DMS 273 (cell line): ENCODE data around the gene DENND6A.
"Not testable (repeated sequence)": the region's sequence is repeated elsewhere in the genome, so short reads cannot be mapped to it uniquely, and the experiment has no call there.

ENCODE experiments used
- DNase-seq: peaks from one replicate; lab custom pipeline; 2025; ENCODE audit not compliant: unreplicated experiment; lab: John Stamatoyannopoulos, UW

The DENND6A gene

DNA sequence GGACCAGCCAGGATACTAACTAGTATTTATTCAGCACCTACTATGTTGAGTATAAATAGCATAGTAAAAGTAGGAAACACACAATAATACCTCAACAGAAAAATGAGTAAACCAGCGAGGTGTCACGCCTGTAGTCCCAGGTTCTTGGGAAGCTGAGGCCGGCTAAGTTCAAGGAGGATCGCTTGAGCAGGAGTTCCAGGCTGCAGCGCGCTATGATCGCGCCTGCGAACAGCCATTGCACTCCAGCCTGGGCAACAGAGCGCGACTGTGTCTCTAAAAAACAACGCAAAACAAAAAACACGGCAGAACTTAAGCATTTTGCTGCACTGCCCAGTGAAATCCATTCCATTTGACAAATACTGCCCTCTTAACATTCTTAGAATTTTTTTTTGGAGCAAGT lies 1.3 kb upstream of the DENND6A start:
- no peak for DNase-seq

DNA sequence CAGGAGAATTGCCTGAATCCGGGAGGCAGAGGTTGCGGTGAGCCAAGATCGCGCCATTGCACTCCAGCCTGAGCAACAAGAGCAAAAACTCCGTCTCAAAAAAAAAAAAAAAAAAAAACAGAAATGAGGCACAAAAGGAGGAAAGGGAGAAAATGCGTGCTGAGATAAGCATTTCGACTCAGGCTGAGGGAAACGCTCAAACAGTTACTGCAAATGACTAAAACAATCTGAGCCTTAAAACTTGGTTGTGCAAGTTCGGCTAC lies 813 bp downstream of the DENND6A start:
- not testable (repeated sequence) for DNase-seq

DNA sequence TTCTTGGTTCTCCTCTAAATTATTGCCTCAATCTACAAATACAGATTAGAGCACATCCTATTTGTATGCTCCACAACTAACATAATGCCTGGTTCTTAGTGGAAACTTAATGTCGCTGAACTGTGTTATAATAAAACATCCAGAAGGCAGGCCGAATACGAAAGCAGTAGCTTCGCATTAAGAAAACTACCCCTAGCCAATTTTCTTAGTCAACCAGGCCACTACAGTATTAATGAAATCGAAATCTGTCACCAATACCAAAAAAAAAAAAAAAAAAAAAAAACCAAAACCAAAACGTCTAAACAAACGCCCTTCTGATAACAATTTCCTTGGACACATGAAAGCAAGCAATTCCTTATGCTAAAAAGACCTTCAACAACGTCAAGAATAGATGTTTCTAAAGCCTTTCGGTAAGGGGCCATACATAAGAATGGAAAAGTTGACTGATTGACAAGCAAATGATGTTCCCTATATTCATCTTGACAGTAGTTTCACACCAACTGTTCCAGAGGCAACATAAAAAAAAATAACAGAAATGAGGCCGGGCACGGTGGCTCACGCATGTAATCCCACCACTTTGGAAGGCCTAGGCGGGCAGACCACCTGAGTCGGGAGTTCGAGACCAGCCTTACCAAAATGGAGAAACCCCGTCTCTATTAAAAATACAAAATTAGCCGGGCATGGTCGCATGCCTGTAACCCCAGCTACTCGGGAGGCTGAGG lies 1.3 kb downstream of the DENND6A start:
- DNase-seq = no peak

GRCh38 chr3:57689367-57690053 lies 3.4 kb downstream of the DENND6A start:
- DNase-seq = no peak

DNA sequence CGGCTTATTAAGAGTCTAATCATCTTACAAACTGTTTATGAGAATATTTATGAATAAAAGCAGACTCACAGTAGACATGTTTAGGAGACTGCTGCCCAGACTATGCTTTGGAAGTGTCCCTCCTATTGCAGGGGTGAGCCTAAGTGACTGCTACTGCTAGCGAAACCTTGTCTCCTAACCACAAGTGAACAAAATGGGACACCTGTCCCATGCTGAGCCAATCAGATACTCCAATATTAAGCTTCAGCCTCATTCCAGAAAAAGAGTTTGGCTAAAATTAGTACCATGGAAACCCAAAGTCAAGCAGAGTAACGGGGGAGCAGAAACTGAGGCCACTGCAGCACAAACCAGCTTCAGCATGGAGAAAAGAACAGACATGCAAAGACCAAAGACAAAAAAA lies 4.6 kb downstream of the DENND6A start:
- DNase-seq = no peak

DNA sequence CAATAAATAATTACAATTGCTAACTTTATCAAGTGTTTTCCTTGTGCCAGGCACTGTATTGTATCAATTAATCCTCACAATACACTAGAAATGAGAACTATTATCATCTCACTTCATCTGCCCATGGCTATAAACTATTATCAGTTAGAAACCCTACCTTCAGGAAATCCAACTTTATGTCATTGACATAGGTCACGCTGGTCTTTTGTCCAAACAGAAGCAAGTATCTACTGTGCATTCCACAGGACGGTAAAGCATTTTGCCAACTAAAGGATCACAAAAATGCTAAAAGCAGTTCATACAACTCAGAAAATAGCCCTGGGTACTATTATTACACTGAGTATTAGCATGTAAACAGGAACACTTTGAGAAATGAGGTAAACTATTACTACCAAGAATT lies 9.6 kb downstream of the DENND6A start:
- DNase-seq = no peak

DNA sequence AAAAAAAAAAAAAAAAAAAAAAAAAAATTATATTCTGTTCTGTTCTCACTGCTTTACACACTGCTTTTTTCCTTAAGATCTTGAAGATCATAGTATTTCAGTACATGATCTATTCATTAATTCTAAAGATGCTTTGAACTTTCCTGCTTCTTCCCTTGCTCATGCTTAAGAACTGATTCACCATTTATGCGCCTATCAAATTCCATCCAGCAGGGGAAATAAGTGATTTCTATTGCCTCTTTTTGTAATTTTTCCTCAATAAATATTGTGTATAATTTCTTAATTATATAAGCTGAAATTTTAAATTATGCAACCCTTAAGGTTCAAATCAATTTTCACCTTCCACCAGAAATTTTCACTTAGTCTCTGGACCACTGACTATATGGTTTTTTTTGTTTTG lies 10.6 kb downstream of the DENND6A start:
- DNase-seq = no peak

- no peak for DNase-seq
Measured at GRCh38 chr3:57681691-57682090, 11.2 kb downstream of the DENND6A start.

GRCh38 chr3:57680046-57680445 lies 12.8 kb downstream of the DENND6A start:
- no peak for DNase-seq

DNA sequence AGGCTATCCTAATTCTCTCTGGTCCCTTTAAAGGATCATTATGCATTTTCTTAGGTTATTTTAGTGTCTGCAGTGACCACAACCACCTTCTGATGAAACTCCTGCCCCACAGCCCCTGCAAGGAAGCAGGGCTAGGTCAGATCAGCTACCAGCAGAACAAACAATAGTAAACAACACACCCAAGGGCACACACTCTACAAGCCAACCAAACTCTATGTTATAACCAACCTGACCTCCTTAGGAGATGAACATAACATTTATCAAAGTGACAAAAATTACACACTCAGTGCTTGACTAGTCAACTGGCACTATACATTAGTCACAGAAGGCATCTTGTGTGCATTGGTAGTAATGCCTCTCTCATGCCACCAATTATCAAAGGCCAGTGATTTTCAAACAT lies 17.3 kb downstream of the DENND6A start:
- no peak for DNase-seq

DNA sequence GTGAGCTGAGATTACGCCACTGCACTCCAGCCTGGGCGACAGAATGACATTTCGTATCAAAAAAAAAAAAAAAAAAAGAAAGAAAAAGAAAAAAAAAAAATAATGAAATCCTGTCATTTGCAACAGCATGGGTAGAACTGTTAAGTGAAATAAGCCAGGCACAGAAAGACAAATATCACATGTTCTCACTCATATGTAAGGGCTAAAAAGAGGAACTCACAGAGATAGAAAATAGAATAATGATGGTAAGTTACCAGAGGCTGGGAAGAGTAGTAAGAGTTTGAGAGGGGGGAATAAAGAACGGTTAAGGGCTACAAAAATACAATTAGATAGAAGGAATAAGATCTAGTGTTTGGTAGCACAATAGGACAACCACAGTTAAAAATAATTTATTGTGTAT lies 19.7 kb downstream of the DENND6A start:
- no peak for DNase-seq

GRCh38 chr3:57670543-57670942 lies 22.3 kb downstream of the DENND6A start:
- no peak for DNase-seq

DNA sequence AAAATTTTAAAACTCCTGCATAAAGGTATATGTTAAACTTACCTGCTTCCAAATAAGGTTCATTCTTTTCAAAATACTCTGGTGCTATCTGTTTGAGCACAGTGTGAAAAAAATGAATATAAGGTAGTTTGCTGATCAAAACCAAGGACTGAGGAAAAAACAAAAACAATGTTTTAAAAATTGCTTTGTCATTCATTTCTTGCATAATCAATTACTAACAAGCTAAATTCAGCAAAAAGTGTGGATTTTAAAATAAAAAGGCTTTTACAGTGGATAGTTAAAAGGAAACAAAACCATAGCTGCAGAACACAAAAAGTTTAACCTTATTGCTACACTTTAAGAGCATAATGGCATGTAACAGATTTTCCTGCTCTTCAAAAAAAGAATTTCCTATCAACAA lies 31.5 kb downstream of the DENND6A start:
- no peak for DNase-seq

DNA sequence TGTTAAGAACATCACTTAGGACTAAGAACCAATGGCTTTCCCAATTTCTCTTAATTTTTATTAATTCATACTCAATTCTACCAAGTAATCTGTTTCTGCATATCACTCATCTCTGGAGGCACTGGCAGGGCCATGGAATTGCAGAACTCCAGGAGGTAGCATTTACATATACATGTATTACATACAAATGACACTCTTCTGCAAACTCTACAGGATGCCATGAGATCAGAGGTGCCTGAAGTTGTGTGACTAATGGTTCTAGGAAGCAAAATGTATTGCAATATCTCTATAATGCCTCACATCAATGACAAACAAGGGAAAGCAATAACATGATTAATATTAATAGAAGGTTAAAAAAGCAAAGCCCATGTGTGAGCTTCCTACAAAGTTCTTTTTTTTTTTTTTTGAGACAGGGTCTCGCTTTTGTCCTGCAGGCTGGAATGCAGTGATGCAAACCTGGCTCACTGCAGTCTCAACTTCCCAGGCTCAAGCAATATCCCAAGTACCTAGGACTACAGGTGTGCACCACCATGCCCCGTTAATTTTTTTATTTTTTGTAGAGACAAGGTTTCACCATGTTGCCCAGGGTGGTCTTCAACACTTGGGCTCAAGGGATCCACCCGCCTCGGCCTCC lies 33.0 kb downstream of the DENND6A start:
- no peak for DNase-seq

DNA sequence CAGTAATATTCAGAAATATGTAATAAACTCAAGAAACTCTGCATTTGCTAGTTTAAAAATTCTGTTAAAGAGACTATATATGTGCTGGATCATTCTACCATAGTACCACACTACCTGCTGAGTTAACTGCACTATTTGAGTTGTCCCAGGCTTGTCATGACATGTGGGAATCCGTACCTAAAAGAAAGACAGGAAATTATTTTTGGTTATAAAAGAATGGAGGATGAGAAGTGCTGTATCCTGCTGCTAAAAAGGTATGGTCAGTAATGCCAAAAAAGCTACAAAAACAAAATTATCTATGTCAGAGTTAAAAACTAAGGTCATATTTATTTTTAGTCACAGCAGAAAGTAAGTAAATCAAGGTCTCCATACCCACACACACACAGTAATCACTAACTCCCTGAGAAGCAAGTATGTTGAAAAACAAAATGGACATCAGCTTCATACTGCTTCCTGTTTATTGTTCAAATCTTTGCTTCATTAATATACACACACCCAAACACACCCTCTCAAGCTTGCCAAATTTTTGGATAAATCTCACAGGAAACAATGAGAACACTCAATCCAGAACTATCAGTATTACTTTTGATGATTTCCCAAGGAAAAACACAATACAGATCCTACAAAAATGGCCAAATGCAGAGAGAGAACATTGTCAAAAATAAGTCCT lies 33.7 kb downstream of the DENND6A start:
- no peak for DNase-seq

- no peak for DNase-seq
Measured at GRCh38 chr3:57658536-57658935, 34.3 kb downstream of the DENND6A start.

GRCh38 chr3:57655727-57656126 lies 37.1 kb downstream of the DENND6A start:
- DNase-seq = no peak

- DNase-seq = no peak
Measured at GRCh38 chr3:57654267-57654666, 38.6 kb downstream of the DENND6A start.

GRCh38 chr3:57652203-57652602 lies 40.7 kb downstream of the DENND6A start:
- DNase-seq = no peak

GRCh38 chr3:57647292-57647940 lies 45.5 kb downstream of the DENND6A start:
- no peak for DNase-seq

DNA sequence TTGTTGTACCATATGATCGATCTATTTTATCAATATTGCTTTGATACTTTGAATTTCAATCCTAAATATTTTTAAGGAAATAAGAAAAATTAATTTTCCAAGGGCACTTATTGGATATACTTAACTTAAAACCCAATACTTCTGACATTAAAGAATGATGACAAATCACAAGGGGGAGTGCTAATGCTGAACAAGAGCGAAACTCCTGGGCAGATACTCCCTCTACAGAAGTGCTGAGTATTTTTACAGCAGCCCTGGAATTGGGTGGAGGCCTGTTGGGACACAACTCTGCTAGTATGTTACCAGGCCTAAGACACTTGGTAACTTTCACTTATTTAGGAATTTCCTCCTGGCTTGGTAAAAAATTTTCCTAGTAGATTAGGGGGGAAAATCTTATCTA lies 46.2 kb downstream of the DENND6A start:
- DNase-seq = peak; percentile 5

DNA sequence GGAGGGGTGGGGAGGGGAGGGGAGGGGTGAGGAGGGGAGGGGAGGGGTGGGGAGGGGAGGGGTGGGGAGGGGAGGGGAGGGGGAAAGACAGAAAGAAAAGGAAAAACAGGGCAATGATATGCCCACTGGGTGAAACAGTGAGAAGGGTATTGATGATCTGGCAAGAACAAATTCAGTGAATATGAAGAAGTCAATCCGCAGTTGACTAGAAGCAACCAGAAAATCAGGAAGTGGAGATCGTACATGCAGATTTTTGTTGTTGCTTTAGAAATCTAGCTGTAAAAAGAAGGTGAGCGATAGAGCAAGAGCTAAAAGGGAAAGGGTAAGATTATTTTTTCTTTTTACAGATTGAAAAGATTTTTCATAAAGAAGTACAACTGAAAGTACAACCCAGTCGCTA lies 48.1 kb downstream of the DENND6A start:
- no peak for DNase-seq
